ENCODE measurements around the gene OBP2A.

Gene OBP2A

DNA sequence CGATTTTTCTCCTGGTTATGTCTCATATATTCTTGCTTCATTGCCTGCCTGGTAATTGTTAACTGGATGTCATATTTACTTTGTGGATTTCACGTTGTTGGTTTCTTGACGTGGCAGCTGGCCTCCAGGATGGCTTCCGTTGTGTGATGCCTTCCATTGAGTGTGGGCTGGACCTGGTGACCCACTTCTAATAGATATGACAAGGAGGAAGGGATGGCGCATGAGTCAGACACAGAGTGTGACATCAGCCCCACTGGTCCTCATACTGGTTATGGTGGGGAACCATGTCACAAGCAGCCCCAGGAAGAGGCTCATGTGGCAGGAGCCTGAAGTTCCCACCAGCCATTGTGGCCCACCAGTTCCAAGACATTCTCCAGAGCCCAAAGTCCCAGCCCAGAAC is 9.3 kb downstream of the OBP2A start:
- TF ChIP-seq, protein P1, sequence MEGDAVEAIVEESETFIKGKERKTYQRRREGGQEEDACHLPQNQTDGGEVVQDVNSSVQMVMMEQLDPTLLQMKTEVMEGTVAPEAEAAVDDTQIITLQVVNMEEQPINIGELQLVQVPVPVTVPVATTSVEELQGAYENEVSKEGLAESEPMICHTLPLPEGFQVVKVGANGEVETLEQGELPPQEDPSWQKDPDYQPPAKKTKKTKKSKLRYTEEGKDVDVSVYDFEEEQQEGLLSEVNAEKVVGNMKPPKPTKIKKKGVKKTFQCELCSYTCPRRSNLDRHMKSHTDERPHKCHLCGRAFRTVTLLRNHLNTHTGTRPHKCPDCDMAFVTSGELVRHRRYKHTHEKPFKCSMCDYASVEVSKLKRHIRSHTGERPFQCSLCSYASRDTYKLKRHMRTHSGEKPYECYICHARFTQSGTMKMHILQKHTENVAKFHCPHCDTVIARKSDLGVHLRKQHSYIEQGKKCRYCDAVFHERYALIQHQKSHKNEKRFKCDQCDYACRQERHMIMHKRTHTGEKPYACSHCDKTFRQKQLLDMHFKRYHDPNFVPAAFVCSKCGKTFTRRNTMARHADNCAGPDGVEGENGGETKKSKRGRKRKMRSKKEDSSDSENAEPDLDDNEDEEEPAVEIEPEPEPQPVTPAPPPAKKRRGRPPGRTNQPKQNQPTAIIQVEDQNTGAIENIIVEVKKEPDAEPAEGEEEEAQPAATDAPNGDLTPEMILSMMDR (IDR thresholded peaks at IDR 0.05; ENCODE audit: low read length), result no peak
- TF ChIP-seq EZH2 (optimal IDR thresholded peaks at IDR 0.05; ENCODE audit: low read depth, low read length) (no peak), EZH2phosphoT487 (IDR thresholded peaks at IDR 0.05; ENCODE audit: low read length) (no peak)
- DNase-seq, result no peak

DNA sequence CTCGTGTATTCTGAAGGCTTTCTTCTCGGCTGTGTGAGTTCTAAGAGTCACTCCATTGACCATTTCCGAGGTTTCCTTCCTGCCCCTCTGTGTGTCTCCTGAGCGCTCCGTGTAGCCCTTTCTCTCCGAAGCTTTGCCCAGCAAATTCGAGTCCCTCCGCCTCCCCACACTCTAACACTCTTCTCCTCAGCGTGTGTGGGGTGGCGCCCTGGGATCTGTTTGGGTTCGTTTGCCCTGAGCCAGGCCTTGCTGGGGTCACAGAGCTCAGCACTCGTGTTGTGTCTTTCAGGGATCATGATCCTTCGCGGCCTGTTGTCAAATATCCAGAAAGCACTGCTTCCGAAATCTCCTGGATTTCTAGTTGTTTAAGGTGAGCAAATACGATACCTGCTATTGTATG is 10.0 kb downstream of the OBP2A start:
- H3F3A ChIP-seq (ENCODE audit: insufficient read depth, low read length), result no peaks in the 10 kb centered on the region
- no peaks in the 10 kb centered on the region for H3K79me2 ChIP-seq (ENCODE audit: low read length)
- DNase-seq, result no peak
- no peaks in the 10 kb centered on the region for H3K4me1 ChIP-seq (ENCODE audit: low read length)
- H3K4me2 ChIP-seq (ENCODE audit: low read depth, low read length), result no peak overlapping the region
- H3K27me3 ChIP-seq (replicated peaks; ENCODE audit: insufficient read depth, low read length), result peaks cover 30% of the 10 kb centered on the region
- H3K36me3 ChIP-seq (replicated peaks; ENCODE audit: insufficient read depth, low read length), result no peaks in the 10 kb centered on the region
- H2AFZ ChIP-seq (ENCODE audit: low read length), result no peak overlapping the region
- no peaks in the 10 kb centered on the region for H3K9me3 ChIP-seq (replicated peaks; ENCODE audit: insufficient read depth, low read length)
- H3K4me3 ChIP-seq (ENCODE audit: low read length), result no peak overlapping the region
- H3K27ac ChIP-seq (ENCODE audit: low read length), result no peak overlapping the region
- no peak overlapping the region for H3K9ac ChIP-seq (ENCODE audit: low read length)
- H3K9me2 ChIP-seq (replicated peaks; ENCODE audit: insufficient read depth, low read length), result no peaks in the 10 kb centered on the region
- no peaks in the 10 kb centered on the region for H4K20me1 ChIP-seq (ENCODE audit: insufficient read depth, low read length)
- TF ChIP-seq, protein P1 (IDR thresholded peaks at IDR 0.05; ENCODE audit: low read length), result no peak
- TF ChIP-seq EZH2 (optimal IDR thresholded peaks at IDR 0.05; ENCODE audit: low read depth, low read length) (no peak), EZH2phosphoT487 (IDR thresholded peaks at IDR 0.05; ENCODE audit: low read length) (no peak)

More for the DNA sequence above, 9.3 kb downstream of the OBP2A start:
- no peak overlapping the region for H3K9ac ChIP-seq (ENCODE audit: low read length)
- no peak overlapping the region for H3K27ac ChIP-seq (ENCODE audit: low read length)
- H3K4me1 ChIP-seq (ENCODE audit: low read length), result no peaks in the 10 kb centered on the region
- no peak overlapping the region for H3K4me3 ChIP-seq (ENCODE audit: low read length)
- H3K4me2 ChIP-seq (ENCODE audit: low read depth, low read length), result no peak overlapping the region
- H2AFZ ChIP-seq (ENCODE audit: low read length), result no peak overlapping the region
- H3K9me3 ChIP-seq (replicated peaks; ENCODE audit: insufficient read depth, low read length), result no peaks in the 10 kb centered on the region
- H4K20me1 ChIP-seq (ENCODE audit: insufficient read depth, low read length), result no peaks in the 10 kb centered on the region
- H3F3A ChIP-seq (ENCODE audit: insufficient read depth, low read length), result no peaks in the 10 kb centered on the region
- H3K36me3 ChIP-seq (replicated peaks; ENCODE audit: insufficient read depth, low read length), result no peaks in the 10 kb centered on the region
- H3K27me3 ChIP-seq (replicated peaks; ENCODE audit: insufficient read depth, low read length), result peaks cover 28% of the 10 kb centered on the region
- H3K79me2 ChIP-seq (ENCODE audit: low read length), result no peaks in the 10 kb centered on the region
- no peaks in the 10 kb centered on the region for H3K9me2 ChIP-seq (replicated peaks; ENCODE audit: insufficient read depth, low read length)

DNA sequence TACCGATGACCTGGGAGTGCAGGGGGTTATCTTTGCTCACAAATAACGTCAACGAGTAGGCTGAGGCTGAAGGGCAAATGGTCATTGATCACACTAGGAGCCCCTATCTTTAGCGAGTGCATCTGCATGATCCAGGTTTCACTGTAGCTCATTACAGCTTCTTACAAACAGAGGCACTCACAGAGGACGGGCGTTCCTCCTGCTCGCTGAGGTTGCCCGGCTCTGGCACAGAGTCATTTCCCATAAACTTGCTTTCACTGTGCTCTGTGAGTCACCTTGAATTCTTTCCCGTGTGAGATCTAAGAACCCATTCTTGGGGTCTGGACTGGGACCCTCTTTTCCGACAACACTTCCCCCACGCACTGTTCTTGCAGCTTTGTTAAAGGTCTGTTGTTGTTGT is 13.7 kb downstream of the OBP2A start:
- Histone ChIP-seq H3K36me3 (replicated peaks; ENCODE audit: insufficient read depth, low read length) (no peaks in the 10 kb centered on the region), H2AFZ (ENCODE audit: low read length) (no peak overlapping the region), H3K4me1 (ENCODE audit: low read length) (no peaks in the 10 kb centered on the region), H3K9me2 (replicated peaks; ENCODE audit: insufficient read depth, low read length) (no peaks in the 10 kb centered on the region), H3K9me3 (replicated peaks; ENCODE audit: insufficient read depth, low read length) (no peaks in the 10 kb centered on the region), H3K27ac (ENCODE audit: low read length) (no peak overlapping the region), H4K20me1 (ENCODE audit: insufficient read depth, low read length) (no peaks in the 10 kb centered on the region), H3K79me2 (ENCODE audit: low read length) (no peaks in the 10 kb centered on the region), H3F3A (ENCODE audit: insufficient read depth, low read length) (no peaks in the 10 kb centered on the region), H3K4me3 (ENCODE audit: low read length) (no peak overlapping the region), H3K27me3 (replicated peaks; ENCODE audit: insufficient read depth, low read length) (peaks cover 20% of the 10 kb centered on the region), H3K9ac (ENCODE audit: low read length) (no peak overlapping the region), H3K4me2 (ENCODE audit: low read depth, low read length) (no peak overlapping the region)
- no peak for DNase-seq
- TF ChIP-seq, protein P1 (IDR thresholded peaks at IDR 0.05; ENCODE audit: low read length), result no peak
- TF ChIP-seq EZH2phosphoT487 (IDR thresholded peaks at IDR 0.05; ENCODE audit: low read length) (no peak), EZH2 (optimal IDR thresholded peaks at IDR 0.05; ENCODE audit: low read depth, low read length) (no peak)
